GM12891 (cell line): ENCODE measurements around the gene IL4.

Source experiments
- POLR2A ChIP-seq: IDR thresholded peaks from 2 replicates; pipeline ENCODE4 v1.6.1; 2011; ENCODE audit warnings: low read depth, low read length, control low read depth
- POLR2AphosphoS5 ChIP-seq: IDR thresholded peaks from 2 replicates; pipeline ENCODE4 v1.6.1; 2011; ENCODE audit warnings: low read depth, low read length, control low read depth
- SPI1 ChIP-seq: IDR thresholded peaks from 2 replicates; pipeline ENCODE4 v1.6.1; 2011; ENCODE audit warnings: low read depth, low read length, control low read depth

DNA sequence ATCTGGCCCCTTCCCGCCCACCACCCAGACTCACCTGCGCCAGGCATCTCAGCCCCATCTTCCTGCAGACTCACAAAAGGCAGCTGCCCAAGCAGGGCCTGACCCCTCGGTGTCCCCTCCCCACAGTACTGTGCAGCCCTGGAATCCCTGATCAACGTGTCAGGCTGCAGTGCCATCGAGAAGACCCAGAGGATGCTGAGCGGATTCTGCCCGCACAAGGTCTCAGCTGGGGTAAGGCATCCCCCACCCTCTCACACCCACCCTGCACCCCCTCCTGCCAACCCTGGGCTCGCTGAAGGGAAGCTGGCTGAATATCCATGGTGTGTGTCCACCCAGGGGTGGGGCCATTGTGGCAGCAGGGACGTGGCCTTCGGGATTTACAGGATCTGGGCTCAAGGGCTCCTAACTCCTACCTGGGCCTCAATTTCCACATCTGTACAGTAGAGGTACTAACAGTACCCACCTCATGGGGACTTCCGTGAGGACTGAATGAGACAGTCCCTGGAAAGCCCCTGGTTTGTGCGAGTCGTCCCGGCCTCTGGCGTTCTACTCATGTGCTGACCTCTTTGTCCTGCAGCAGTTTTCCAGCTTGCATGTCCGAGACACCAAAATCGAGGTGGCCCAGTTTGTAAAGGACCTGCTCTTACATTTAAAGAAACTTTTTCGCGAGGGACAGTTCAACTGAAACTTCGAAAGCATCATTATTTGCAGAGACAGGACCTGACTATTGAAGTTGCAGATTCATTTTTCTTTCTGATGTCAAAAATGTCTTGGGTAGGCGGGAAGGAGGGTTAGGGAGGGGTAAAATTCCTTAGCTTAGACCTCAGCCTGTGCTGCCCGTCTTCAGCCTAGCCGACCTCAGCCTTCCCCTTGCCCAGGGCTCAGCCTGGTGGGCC lies 13.9 kb upstream of the IL4 start:
- no peak for TF ChIP-seq POLR2AphosphoS5
- no peak for TF ChIP-seq POLR2A
- no peak for TF ChIP-seq SPI1
